22Rv1 (cell line): ENCODE results near the gene TPCN2.

Experiments used
- CTCF ChIP-seq: fragments of 450-650 bp; IDR thresholded peaks from 2 replicates; pipeline ENCODE4 v1.5.1; 2017; ENCODE audit warnings: mild to moderate bottlenecking
- ZFX ChIP-seq: fragments of 450-650 bp; IDR thresholded peaks from 2 replicates; pipeline ENCODE4 v1.6.1; 2017; ENCODE audit warnings: antibody characterized with exemption, borderline replicate concordance

DNA sequence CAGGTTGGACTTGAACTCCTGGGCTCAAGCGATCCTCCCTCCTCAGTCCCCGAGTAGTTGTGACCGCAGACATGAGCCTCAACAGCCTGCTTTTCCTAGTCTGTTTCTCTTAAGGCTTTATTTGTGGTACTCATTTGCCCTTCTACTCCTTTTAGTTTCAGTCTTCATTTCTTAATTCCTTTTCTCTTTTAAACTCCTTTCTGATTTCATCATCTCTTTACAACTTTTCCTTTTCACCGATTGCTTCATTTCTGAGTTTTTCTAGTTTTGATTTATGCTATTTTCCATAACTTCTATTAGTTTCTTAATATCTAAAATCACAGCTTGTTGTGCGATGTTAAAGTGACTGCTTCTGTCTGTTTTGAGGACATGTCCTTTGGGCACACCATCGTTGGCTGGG is 18.4 kb upstream of the TPCN2 start:
- TF ChIP-seq CTCF (no peak), ZFX (no peak)
